Transverse colon (tissue), 4 donors: ENCODE results near the gene SMIM1.

Experiments
- CTCF ChIP-seq, 5 experiments: fragments of 200-600 bp in 3 of 5; fragments of 450-650 bp in 2 of 5; sonication (generic) in 3 of 5; IDR thresholded peaks; 1 replicate in 2 of 5; 2 replicates in 3 of 5; pipeline ENCODE4 v1.5.1; 2016 to 2017; ENCODE audit warnings: antibody characterized with exemption in 5 of 5, inconsistent platforms in 3 of 5, mild to moderate bottlenecking in 2 of 5, moderate library complexity in 1 of 5
- POLR2A ChIP-seq: fragments of 450-650 bp; IDR thresholded peaks from one replicate; pipeline ENCODE4 v1.6.1; 2016; ENCODE audit warnings: antibody characterized with exemption, mild to moderate bottlenecking, moderate library complexity
- POLR2AphosphoS5 ChIP-seq, 3 donors: sonication (generic); formaldehyde crosslinking; IDR thresholded peaks; one replicate each; pipeline ENCODE4 v1.6.1; 2016; ENCODE audit warnings: antibody characterized with exemption in 3 of 3

GRCh38 chr1:3774276-3774945 lies 1.9 kb downstream of the SMIM1 start:
- TF ChIP-seq POLR2A (no peak), CTCF (IDR thresholded peaks at IDR 0.05) (no peak), POLR2AphosphoS5 (IDR thresholded peaks at IDR 0.05) (no peak)
